RWPE1 (cell line): ENCODE measurements around the gene GUCA2B.
A peak's percentile ranks its signal among the peaks of the same experiment; 100 is the strongest.

Experiments used
- CTCF ChIA-PET: fragments of 350-600 bp; sonication (Branson Sonifier 250); formaldehyde crosslinking; extraction: SDS; loops from one replicate; lab custom pipeline; 2021; lab: Yijun Ruan, JAX
- POLR2A ChIA-PET: fragments of 400-600 bp; formaldehyde crosslinking; extraction: SDS; loops from one replicate; lab custom pipeline; 2020; ENCODE audit warnings: antibody characterized with exemption; ENCODE audit not compliant: low non-redundant PET; lab: Yijun Ruan, JAX
- DNase-seq: peaks from one replicate; pipeline ENCODE4 v3.0.0; 2012; ENCODE audit warnings: low spot score
- H3K27ac ChIP-seq: fragments of 450-650 bp; 2 replicates; pipeline ENCODE4 v1.5.1; 2017
- TF ChIP-seq, protein P1 (sequence below): fragments of 450-650 bp; conservative IDR thresholded peaks from 2 replicates; pipeline ENCODE4 v1.5.1; 2017; ENCODE audit warnings: low read depth, mild to moderate bottlenecking

The GUCA2B gene

GRCh38 chr1:42152119-42152518 lies 1.1 kb upstream of the GUCA2B start:
- H3K27ac ChIP-seq, result no peak overlapping the region
- TF ChIP-seq, protein P1, sequence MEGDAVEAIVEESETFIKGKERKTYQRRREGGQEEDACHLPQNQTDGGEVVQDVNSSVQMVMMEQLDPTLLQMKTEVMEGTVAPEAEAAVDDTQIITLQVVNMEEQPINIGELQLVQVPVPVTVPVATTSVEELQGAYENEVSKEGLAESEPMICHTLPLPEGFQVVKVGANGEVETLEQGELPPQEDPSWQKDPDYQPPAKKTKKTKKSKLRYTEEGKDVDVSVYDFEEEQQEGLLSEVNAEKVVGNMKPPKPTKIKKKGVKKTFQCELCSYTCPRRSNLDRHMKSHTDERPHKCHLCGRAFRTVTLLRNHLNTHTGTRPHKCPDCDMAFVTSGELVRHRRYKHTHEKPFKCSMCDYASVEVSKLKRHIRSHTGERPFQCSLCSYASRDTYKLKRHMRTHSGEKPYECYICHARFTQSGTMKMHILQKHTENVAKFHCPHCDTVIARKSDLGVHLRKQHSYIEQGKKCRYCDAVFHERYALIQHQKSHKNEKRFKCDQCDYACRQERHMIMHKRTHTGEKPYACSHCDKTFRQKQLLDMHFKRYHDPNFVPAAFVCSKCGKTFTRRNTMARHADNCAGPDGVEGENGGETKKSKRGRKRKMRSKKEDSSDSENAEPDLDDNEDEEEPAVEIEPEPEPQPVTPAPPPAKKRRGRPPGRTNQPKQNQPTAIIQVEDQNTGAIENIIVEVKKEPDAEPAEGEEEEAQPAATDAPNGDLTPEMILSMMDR, result no peak
- CTCF ChIA-PET, result interaction anchor here (0.6 kb wide), 1 partner anchor 33 kb away, joined by 4 read pairs; no protein-coding TSS in a partner anchor
- POLR2A ChIA-PET, result no interaction called here
- DNase-seq, result peak; percentile 27

GRCh38 chr1:42153624-42154023 lies 414 bp downstream of the GUCA2B start:
- DNase-seq, result no peak
- CTCF ChIA-PET, result no interaction called here
- POLR2A ChIA-PET, result no interaction called here
- no peak overlapping the region for H3K27ac ChIP-seq
- TF ChIP-seq, protein P1, result no peak

DNA sequence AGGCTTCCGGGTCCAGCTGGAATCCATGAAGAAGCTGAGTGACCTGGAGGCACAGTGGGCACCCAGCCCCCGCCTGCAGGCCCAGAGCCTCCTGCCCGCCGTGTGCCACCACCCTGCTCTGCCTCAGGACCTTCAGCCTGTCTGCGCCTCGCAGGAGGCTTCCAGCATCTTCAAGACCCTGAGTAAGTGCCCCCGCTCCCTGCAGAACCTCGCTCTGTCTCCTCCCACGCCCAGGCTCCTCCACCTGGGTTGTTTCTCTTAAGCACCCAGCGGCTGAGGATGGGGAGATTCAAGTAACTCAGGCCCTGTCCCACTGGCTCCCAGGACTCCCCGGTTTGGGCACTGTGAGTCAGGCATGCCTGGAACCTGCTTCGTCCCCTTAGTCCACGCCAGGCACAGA lies 1.5 kb downstream of the GUCA2B start:
- POLR2A ChIA-PET, result no interaction called here
- CTCF ChIA-PET, result interaction anchor here (0.5 kb wide), 1 partner anchor 174 kb away, joined by 4 read pairs; no protein-coding TSS in a partner anchor

DNA sequence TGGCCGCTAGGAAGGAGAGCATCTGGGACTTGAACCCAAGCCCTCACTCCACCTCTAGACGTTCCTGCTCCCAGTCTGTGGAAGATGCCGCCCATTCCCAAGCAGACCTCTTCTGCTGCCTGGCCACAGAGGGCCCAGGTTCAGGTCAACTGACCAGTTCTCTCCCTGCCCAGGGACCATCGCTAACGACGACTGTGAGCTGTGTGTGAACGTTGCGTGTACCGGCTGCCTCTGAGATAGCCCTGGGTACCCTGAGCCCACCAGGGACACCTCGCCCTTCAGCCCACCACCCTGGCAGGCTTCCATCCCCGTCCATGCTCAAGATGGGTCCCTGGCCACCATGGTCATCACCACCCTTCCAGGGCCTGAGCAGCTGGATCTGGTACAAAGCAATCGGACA lies 2.2 kb downstream of the GUCA2B start:
- no peak for DNase-seq
- TF ChIP-seq, protein P1, result no peak
- CTCF ChIA-PET, result interaction anchor here (1.8 kb wide), 1 partner anchor 18 kb away, joined by 6 read pairs; no protein-coding TSS in a partner anchor

More for the DNA sequence above, 1.5 kb downstream of the GUCA2B start:
- DNase-seq, result no peak
- TF ChIP-seq, protein P1, result no peak
- H3K27ac ChIP-seq, result no peak overlapping the region

GRCh38 chr1:42157667-42158066 lies 4.5 kb downstream of the GUCA2B start:
- ChIA-PET POLR2A (no interaction called here), CTCF (interaction anchor here (0.6 to 0.7 kb wide), 2 partner anchors 549 to 845 kb away, joined by 3 to 6 read pairs; no protein-coding TSS in a partner anchor)
- no peak for DNase-seq
- TF ChIP-seq, protein P1, result no peak
- H3K27ac ChIP-seq, result no peak overlapping the region

More for the DNA sequence above, 2.2 kb downstream of the GUCA2B start:
- POLR2A ChIA-PET, result no interaction called here
- H3K27ac ChIP-seq, result no peak overlapping the region

GRCh38 chr1:42158189-42158588 lies 5.0 kb downstream of the GUCA2B start:
- ChIA-PET POLR2A (no interaction called here), CTCF (interaction anchor here (0.6 to 0.7 kb wide), 2 partner anchors 548 to 844 kb away, joined by 3 to 6 read pairs; no protein-coding TSS in a partner anchor)
- TF ChIP-seq, protein P1, result no peak

More at GRCh38 chr1:42158189-42158588, 5.0 kb downstream of the GUCA2B start:
- H3K27ac ChIP-seq, result no peak overlapping the region
- DNase-seq, result no peak
